Posterior cingulate gyrus (tissue), 11 donors: ENCODE data around the gene RAB5A.
"Not testable (repeated sequence)": the region's sequence is repeated elsewhere in the genome, so short reads cannot be mapped to it uniquely, and the experiment has no call there.

Experiments
- DNase-seq, 10 donors: peaks; one replicate each; pipeline versions ENCODE4 v3.0.0 to v3.0.0-alpha.2; 2020 to 2021; ENCODE audit warnings: mixed read lengths in 3 of 10
- intact Hi-C: fragments of 100-400 bp; cut with DNase I; formaldehyde crosslinking; loops from one replicate; pipeline ENCODE4 v1.15.1; 2023

RAB5A gene

DNA sequence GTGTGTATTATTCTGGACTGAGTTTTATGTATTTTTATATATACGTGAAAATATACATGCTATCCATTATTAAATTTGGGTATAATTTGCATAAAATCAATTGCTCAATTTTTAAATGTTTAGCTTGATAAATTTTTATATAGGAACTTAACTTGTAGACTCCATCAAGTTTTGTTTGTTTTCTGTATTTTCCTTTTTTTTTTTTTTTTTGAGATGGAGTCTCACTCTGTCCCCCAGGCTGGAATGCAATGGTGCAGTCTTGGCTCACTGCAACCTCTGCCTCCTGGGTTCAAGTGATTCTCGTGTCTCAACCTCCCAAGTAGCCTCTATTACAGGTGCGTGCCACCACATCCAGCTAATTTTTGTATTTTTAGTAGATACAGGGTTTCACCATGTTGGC is 69.2 kb downstream of the RAB5A start:
- intact Hi-C loops, DNase-seq: not testable (repeated sequence)

DNA sequence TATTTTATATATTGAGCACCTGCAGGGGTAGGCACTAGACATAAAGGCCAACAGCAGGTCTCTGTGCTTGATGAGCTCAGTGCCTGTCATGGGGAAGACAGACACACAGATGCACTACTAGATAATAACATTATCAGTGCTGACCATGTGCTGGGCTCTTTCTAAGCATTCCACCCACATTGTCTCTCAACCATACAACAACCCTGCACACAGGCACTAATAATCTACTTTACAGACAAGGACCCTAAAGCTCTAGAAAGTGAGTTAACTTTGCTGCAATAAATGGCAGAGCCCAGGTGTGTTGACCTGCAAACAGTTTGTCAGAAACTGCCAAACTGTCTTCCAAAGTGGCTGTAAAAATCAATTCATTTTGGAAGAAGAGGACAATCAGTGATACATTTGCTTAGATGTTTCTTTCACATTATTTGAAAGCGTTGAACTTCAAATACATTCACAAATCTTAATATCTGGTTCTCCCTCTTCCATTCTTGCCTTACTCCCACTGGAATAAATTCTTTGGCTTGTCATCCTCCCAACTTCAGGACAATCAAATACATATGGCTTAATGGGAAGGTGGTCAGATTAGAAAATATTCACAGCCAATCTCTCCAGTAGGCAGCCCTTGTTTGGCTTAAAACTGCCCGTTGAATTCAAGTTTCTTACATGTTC is 76.2 kb downstream of the RAB5A start:
- DNase-seq, result no peak
- intact Hi-C loops, result no loop called here

DNA sequence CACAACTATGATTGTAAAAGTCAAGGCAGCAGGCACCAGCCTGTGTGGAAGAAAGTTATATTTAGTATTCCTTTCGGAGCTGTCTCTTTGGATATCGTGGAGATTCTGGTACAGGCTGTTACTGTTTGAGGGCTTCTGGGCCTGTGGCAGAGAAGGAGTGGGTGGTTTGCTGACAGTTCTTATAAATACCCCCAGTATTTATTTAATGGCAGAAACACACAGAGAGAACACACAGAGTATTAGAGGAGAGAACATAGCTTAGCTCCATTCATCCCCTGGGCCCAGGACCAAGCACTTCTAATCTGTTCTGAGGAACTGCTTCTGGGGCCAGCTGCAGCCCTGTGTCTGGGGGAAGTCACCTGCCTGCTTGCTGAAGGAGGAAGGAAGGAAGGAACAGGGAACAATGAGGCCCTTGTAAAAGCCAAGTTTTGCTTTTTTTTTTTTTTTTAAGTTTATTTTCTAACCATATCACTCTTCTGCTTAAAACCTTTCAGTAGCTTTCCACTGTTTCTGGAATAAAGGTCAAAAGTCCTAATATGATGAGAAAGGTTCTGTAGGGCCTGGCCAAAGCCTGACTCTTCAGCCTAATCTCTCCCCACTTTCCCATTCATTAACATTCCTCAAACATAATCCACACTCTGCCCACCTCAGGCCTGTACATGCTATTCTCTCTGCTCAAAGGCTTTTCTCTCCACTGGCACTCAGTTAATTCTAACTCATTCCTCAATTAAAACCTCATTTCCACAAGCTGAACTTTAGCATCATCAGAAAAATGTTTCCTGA is 76.9 kb downstream of the RAB5A start:
- intact Hi-C loops, result no loop called here
- peak; percentile 26 to 91 (median 50) for DNase-seq

DNA sequence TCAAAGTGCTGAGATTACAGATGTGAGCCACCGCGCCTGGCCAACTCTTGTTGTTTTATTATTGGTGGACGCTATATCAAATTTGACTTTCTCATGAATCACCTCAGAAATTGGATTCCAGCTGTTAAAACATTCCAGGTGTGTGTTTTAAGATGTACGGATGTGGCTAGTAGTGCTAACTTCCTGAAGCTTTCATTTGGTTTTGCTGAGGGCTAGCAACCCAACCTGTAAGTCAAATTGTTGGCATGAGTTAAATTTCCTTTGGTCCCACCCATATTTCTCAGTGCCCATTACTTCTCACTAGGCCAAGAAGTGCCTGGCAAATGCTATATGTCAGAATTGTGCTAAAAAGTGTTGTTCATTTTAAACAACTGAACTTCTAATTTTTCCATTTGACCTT is 80.2 kb downstream of the RAB5A start:
- intact Hi-C loops, result no loop called here
- no peak for DNase-seq

DNA sequence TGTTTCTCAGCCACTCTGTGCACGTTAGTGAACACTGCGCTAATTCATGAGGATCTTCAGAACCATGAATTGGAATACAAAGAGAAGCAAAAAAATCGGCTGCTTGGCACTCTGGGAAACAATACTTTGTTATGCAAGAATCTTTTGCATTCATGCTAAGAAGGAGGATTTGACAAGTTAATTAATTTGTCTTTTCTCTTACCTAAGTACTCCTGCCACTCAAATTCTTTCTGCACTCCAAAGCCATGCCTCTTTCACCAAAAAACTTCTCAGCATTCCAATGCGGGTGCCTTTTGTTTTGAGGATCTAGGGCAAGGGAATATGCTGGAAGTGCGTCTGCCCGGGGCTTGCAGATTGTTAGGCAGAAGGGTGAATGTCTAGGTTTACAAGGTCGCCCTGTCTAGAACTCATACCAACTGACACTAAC is 82.0 kb downstream of the RAB5A start:
- intact Hi-C loops, result no loop called here
- no peak for DNase-seq

DNA sequence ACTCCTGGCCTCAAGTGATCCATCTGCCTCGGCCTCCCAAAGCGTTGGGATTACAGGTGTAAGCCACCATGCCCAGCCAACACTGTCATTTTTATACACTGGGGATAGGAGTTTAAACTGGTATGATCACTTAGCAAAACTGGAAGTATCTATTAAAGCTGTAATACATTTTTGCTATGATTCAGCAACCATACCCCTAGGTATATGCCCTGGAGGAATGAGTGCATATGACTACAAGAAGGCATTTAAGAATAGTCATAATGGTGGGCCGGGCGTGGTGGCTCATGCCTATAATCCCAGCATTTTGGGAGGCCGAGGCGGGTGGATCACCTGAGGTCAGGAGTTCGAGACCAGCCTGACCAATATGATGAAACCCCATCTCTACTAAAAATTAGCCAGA is 85.0 kb downstream of the RAB5A start:
- DNase-seq, intact Hi-C loops: not testable (repeated sequence)
